Adipocyte (in vitro differentiated cells): Measurements from ENCODE around the gene DYRK1A.

Experiments used
- DNase-seq: peaks from one replicate; pipeline ENCODE4 v3.0.0-alpha.2; 2015; ENCODE audit warnings: low read depth
- H3K27me3 ChIP-seq: replicated peaks from 2 replicates; pipeline ENCODE4 v1.7.0; 2013; ENCODE audit warnings: mild to moderate bottlenecking, low read length, moderate library complexity; ENCODE audit not compliant: control insufficient read depth, insufficient read depth
- H3K36me3 ChIP-seq: 2 replicates; pipeline ENCODE4 v1.7.0; 2013; ENCODE audit warnings: low read length, mild to moderate bottlenecking, moderate library complexity; ENCODE audit not compliant: control insufficient read depth, insufficient read depth, severe bottlenecking
- H3K4me1 ChIP-seq: 2 replicates; pipeline ENCODE4 v1.7.0; 2013; ENCODE audit warnings: mild to moderate bottlenecking, low read length, moderate library complexity; ENCODE audit not compliant: control insufficient read depth, insufficient read depth
- H3K4me3 ChIP-seq: 2 replicates; pipeline ENCODE4 v1.7.0; 2013; ENCODE audit warnings: mild to moderate bottlenecking, low read length, moderate library complexity
- H3K9ac ChIP-seq: 2 replicates; pipeline ENCODE4 v1.7.0; 2013; ENCODE audit warnings: mild to moderate bottlenecking, low read length, moderate library complexity
- H3K9me3 ChIP-seq: 2 replicates; pipeline ENCODE4 v1.7.0; 2013; ENCODE audit warnings: mild to moderate bottlenecking, low read length, moderate library complexity; ENCODE audit not compliant: control insufficient read depth

Gene DYRK1A

DNA sequence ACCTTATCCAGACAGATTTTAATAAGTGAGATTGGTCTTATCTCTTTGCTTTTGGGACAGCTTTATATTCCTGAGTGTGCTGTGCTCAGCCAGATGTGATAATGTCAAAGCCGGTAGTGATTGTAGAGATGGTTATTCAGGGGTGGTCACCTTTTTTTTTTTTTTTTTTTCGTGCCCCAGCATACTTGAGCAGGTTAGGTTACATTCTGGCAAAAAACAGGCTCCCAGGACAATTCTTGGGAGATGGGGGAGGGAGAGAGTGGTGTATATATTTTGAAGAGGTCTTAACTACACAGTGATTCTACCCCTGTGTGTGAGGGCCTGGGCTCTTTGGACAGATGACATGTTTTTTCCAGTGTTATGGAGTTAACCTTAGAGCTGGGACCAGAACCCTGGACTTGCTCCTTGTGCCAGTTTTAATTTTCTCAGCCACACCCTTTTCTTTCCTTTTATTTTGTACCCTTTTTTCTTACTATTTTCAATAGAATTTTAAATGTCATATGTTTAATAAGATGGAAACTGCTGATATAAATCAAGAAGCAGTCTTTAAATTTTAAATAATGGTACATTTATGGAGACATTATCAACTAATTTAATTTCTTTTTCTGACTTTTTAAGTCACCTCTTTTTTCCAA, 88.4 kb downstream of the DYRK1A start:
- H3K27me3 ChIP-seq: no peaks in the 10 kb centered on the region
- no peaks in the 10 kb centered on the region for H3K9me3 ChIP-seq
- no peak overlapping the region for H3K9ac ChIP-seq
- peaks cover 94% of the 10 kb centered on the region for H3K4me1 ChIP-seq
- DNase-seq: no peak
- no peak overlapping the region for H3K4me3 ChIP-seq
- H3K36me3 ChIP-seq: no peaks in the 10 kb centered on the region

DNA sequence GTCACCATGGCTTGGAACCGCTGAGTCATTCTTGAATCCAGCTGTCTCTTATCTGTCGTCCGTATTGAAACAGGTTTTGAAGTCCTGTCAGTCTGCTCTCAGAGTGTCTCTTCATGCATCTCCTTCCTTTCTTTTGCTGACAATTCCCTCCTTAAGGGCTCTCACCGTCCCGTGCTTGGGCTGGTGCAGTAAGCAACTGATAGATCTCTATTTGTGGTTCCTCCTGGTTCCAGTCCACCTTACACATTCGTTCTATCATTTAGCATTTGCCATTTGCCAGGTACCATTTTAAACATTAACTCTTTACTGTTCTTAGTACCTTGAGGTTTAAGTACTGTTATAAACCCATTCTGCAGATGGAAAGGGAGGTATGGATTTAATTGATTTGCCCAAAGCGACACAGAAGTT, 88.9 kb downstream of the DYRK1A start:
- no peak overlapping the region for H3K4me3 ChIP-seq
- peak overlapping the region; percentile 23 for H3K9ac ChIP-seq
- H3K4me1 ChIP-seq: peaks cover 94% of the 10 kb centered on the region
- no peaks in the 10 kb centered on the region for H3K9me3 ChIP-seq
- H3K36me3 ChIP-seq: no peaks in the 10 kb centered on the region
- no peak for DNase-seq
- H3K27me3 ChIP-seq: no peaks in the 10 kb centered on the region

DNA sequence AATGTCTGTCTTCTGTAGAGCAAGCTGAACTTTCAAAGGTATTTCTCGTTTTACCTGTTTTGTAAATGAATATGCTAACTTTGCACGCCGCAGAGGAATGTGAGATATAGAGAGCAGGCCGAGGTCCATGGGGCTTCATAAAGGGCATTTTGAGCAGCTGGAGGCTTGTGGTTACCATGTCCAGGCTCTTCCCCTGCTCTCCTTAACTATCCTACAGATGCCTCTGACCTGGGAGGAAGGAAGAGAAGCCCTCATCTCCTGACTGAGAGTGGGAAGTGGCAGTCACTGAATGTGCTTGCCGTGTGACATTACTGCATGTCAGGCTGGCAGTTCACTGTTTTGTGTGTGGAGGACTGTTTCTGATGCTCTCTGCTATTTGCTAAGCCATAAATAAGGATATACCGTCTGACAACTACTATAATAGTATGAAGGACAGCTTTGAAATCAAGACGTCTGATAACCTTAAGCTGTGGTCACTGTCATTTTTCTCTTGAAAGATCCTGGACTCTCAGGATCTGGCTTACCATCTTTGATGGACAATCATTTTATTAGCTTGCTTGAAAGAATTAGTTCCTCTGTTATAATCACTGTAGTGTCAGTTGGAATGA, 92.2 kb downstream of the DYRK1A start:
- Histone ChIP-seq H3K9ac (no peak overlapping the region), H3K27me3 (no peaks in the 10 kb centered on the region), H3K4me3 (no peak overlapping the region), H3K9me3 (no peaks in the 10 kb centered on the region), H3K4me1 (peaks cover 82% of the 10 kb centered on the region), H3K36me3 (no peaks in the 10 kb centered on the region)
- no peak for DNase-seq

DNA sequence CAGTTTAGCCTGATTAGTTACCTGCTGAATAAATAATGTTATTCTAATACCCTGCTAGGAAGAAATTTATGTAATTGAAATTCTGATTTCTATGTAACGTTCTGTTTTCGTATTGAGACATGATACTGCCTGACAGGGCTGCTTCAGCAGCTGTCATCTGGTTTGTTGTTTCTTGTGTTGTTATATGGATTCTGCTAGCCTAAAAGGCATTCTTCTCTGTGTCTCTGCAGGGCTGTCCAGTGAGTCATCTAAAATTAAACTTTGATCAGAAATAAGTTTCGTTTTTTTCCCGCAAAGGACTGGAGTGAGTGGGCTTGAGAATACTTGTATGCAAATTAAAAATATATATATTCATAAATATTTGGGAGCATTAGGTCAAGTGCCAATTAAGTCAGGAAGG, 93.0 kb downstream of the DYRK1A start:
- no peaks in the 10 kb centered on the region for H3K9me3 ChIP-seq
- H3K27me3 ChIP-seq: no peaks in the 10 kb centered on the region
- no peaks in the 10 kb centered on the region for H3K36me3 ChIP-seq
- H3K4me1 ChIP-seq: peaks cover 78% of the 10 kb centered on the region
- H3K9ac ChIP-seq: peak overlapping the region; percentile 35
- peak; percentile 78 for DNase-seq
- peak overlapping the region; percentile 66 for H3K4me3 ChIP-seq

DNA sequence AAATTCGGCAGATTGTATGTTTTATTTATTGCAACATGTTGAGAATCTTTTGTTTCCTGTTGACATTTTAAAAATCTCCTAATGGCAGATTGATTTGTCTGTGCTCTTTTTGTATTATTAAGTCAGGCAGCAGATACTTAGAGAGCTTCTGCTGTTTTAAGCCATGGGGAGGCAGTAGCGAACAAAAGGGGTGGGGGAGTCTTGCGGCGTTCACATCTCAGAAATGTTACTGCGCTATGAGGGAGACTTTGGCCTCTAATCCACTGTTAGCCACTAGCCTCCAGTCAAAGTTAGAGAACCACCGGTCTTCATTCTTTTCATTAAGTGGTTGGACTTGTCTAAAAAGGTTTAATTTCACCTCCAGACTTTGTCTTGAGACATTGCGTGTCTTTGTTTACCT, 93.6 kb downstream of the DYRK1A start:
- peaks cover 72% of the 10 kb centered on the region for H3K4me1 ChIP-seq
- H3K36me3 ChIP-seq: no peaks in the 10 kb centered on the region
- peak overlapping the region; percentile 66 for H3K4me3 ChIP-seq
- no peak for DNase-seq
- H3K27me3 ChIP-seq: no peaks in the 10 kb centered on the region
- peak overlapping the region; percentile 35 for H3K9ac ChIP-seq
- no peaks in the 10 kb centered on the region for H3K9me3 ChIP-seq

DNA sequence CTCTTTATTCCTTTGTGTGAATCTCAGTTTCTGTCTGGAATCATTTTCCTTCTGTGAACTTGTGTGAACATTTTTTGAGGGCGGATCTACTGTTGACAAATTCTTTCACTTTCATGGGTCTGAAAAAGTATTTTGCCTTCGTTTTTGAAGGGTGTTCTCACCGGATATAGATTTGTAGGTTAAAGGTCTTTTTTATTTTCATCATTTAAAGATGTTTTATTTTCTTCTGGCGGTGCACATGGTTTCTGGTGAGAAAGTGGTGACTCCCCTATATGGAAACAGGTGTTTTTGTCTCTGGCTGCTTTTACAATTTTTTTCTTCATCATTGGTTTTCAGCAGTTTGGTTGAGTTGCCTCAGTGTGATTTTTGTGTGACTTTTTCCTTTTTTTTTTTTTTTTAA, 94.9 kb downstream of the DYRK1A start:
- no peaks in the 10 kb centered on the region for H3K27me3 ChIP-seq
- no peak overlapping the region for H3K4me3 ChIP-seq
- H3K36me3 ChIP-seq: no peaks in the 10 kb centered on the region
- H3K9me3 ChIP-seq: no peaks in the 10 kb centered on the region
- peaks cover 59% of the 10 kb centered on the region for H3K4me1 ChIP-seq
- H3K9ac ChIP-seq: no peak overlapping the region
- DNase-seq: peak; percentile 36

DNA sequence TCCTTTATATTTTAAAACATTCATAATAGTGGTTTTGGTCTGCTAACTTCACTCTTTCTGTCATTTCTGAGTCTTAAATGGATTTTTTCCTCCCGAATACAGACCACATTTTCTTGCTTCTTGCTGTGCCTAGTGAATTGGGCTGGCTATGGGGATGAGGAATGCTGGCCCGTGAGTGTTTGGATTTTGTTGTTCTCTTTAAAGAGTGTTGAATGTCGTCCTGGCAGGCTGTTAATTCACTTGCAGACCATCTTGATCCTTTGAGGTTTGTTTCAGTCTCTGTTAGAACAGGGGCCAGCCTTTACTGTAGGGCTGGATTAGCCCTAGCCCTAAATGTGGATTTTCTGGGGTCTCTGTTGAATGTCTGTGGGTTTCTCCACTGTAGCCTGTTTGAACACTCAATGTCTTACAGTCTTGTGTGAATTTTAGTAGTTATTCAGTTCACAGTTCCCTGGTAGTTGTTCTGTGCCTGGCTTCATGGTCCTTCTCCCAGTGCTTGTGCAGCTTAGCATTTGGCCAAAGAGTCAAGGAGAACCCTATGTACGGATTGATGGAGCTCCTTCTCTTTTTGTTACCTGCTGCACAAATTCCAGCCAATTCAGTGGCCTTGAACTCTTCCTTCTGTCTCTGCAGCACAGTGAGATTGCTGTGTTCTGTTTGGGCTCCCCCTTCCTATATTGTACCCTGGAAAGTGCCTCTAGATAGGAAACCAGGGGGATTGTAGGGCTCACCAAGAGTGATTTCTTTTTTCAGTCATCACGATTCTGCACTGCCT, 95.7 kb downstream of the DYRK1A start:
- Histone ChIP-seq H3K9me3 (no peaks in the 10 kb centered on the region), H3K36me3 (no peaks in the 10 kb centered on the region), H3K4me3 (no peak overlapping the region), H3K9ac (peak overlapping the region; percentile 1), H3K4me1 (peaks cover 54% of the 10 kb centered on the region), H3K27me3 (no peaks in the 10 kb centered on the region)
- no peak for DNase-seq

DNA sequence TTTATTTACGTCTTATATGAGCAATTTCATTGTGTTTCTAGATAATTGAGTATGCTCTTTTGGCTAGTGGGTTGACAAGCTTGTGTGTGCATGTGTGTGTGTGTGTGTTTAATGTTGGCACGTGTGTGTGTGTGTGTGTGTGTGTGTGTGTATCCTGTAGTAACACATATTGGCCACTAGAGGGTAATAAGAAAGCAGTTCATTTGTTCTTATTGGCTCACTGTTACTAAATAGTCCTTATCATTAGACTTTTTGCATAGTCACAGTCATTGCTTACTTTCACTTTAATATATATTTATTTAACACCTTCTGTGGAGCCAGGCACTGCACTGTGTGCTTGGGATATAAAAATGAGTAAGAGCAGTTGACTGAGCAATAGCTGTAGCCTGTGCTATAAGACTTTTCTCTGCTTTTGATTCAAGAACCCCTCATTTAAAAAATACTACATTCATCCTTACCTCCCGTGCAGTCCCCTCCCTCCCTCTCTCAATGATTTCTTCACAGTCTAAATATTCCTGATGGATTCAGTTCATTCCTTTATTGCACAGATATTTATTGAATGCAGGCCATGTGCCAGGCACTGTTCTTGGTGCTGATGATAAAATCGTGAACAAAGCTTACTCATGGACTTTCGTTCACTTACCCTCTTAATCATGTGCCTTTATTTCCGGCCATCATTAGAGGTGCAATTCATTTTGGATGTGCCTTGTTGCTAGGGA, 96.7 kb downstream of the DYRK1A start:
- Histone ChIP-seq H3K36me3 (no peaks in the 10 kb centered on the region), H3K9me3 (no peaks in the 10 kb centered on the region), H3K4me3 (peak overlapping the region; percentile 77), H3K27me3 (no peaks in the 10 kb centered on the region), H3K9ac (peak overlapping the region; percentile 45), H3K4me1 (peaks cover 44% of the 10 kb centered on the region)
- DNase-seq: peak; percentile 56

DNA sequence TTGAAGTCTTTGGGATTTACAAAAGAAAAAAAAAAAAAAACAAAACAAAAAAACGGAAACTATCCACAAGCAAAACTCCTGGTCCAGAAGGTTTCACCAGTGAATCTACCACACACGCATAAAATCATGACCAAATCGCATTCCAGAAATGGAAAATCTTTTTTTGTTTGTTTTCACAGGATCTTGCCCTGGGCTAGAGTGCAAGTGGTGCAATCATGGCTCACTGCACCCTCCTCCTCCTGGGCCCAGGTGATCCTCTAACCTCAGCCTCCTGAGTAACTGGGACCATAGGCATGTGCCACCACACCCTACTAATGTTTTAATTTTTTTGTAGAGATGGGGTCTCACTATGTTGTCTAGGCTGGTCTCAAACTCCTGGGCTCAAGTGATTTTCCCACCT, 100.5 kb downstream of the DYRK1A start:
- no peaks in the 10 kb centered on the region for H3K9me3 ChIP-seq
- no peak overlapping the region for H3K9ac ChIP-seq
- no peak for DNase-seq
- peaks cover 12% of the 10 kb centered on the region for H3K4me1 ChIP-seq
- no peaks in the 10 kb centered on the region for H3K27me3 ChIP-seq
- H3K36me3 ChIP-seq: no peaks in the 10 kb centered on the region
- no peak overlapping the region for H3K4me3 ChIP-seq

DNA sequence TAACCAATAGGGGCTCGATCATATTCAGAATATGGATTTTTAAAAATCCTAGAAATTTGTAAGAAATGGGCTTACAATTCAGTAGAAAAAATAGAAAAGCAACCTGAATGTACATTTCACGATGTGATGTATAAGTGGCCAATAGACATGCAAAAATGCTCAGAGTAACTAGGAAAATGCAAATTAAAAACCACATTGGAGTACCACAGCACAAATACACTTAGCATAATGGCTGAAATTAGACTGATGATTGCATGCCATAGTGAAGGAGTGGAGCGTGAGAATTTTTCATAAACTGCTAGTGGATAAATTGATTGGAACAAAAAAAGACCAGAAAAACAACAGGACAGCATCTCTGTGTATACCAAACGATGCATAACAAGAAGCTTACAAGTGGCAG, 102.3 kb downstream of the DYRK1A start:
- H3K27me3 ChIP-seq: no peaks in the 10 kb centered on the region

DNA sequence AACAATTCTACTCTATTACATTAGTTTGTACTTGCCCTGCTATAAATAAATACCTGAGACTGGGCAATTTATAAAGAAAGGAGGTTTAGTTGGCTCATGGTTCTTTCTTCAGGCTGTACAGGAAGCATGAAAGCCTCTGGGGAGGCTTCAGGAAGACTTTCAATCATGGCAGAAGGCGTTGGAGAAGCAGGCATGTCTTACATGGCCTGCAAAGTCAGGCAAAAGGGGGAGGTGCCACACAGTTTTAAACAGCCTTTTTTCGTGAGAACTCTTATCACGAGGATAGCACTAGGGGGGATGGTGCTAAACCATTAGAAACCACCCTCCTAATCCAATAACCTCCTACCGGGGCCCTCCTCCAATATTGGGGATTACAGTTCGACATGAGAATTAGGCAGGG, 102.9 kb downstream of the DYRK1A start:
- Histone ChIP-seq H3K27me3 (no peaks in the 10 kb centered on the region), H3K36me3 (peaks cover 12% of the 10 kb centered on the region), H3K9ac (no peak overlapping the region), H3K9me3 (no peaks in the 10 kb centered on the region), H3K4me3 (no peak overlapping the region), H3K4me1 (no peaks in the 10 kb centered on the region)
- DNase-seq: no peak

More for the DNA sequence above, 102.3 kb downstream of the DYRK1A start:
- Histone ChIP-seq H3K9ac (no peak overlapping the region), H3K4me1 (peaks cover 2% of the 10 kb centered on the region), H3K9me3 (no peaks in the 10 kb centered on the region), H3K4me3 (no peak overlapping the region), H3K36me3 (peaks cover 12% of the 10 kb centered on the region)
- DNase-seq: no peak
